Keratinocyte (primary cell): ENCODE measurements around the gene PRR23E.

Source experiments
- CTCF ChIP-seq, 3 experiments: IDR thresholded peaks in 1 of 3; conservative IDR thresholded peaks in 1 of 3; optimal IDR thresholded peaks in 1 of 3; 2 replicates in 2 of 3; 3 replicates in 1 of 3; pipeline versions ENCODE3 to v1.5.1; 2011; ENCODE audit warnings: low read length in 3 of 3, mild to moderate bottlenecking in 3 of 3, moderate library complexity in 2 of 3, control low read depth in 1 of 3, inconsistent platforms in 1 of 3; ENCODE audit not compliant: insufficient read depth in 2 of 3; ENCODE audit errors: extremely low read depth in 1 of 3
- EZH2 ChIP-seq: IDR thresholded peaks from one replicate; pipeline ENCODE4 v1.6.1; 2012; ENCODE audit warnings: inconsistent platforms, mild to moderate bottlenecking, low read length, moderate library complexity

- TF ChIP-seq CTCF (optimal IDR thresholded peaks at IDR 0.05 in 1 of 3, IDR thresholded peaks at IDR 0.05 in 1 of 3, conservative IDR thresholded peaks at IDR 0.05 in 1 of 3; ENCODE audit: extremely low read depth in 1 of 3, insufficient read depth in 2 of 3, low read length in 3 of 3): no peak
- no peak for TF ChIP-seq EZH2
Measured at GRCh38 chr3:127172781-127173515, 20.0 kb upstream of the PRR23E start.
